Superior temporal gyrus (tissue), 1 donor: ENCODE data around the gene ERCC6.

Experiments used
- DNase-seq: peaks from one replicate; pipeline ENCODE4 v3.0.0-alpha.2; 2016; ENCODE audit errors: extremely low spot score

The ERCC6 gene

GRCh38 chr10:49549640-49550346, 10.9 kb upstream of the ERCC6 start:
- no peak for DNase-seq

GRCh38 chr10:49543604-49544003, 4.7 kb upstream of the ERCC6 start:
- no peak for DNase-seq

- no peak for DNase-seq
Measured at GRCh38 chr10:49542353-49542752, 3.4 kb upstream of the ERCC6 start.

GRCh38 chr10:49541762-49542161, 2.8 kb upstream of the ERCC6 start:
- DNase-seq: no peak

GRCh38 chr10:49540056-49540797, 1.3 kb upstream of the ERCC6 start:
- DNase-seq: no peak

GRCh38 chr10:49539320-49539885, 482 bp upstream of the ERCC6 start:
- peak; percentile 52 for DNase-seq

GRCh38 chr10:49534670-49535381, 4.1 kb downstream of the ERCC6 start:
- no peak for DNase-seq

- no peak for DNase-seq
Measured at GRCh38 chr10:49532461-49532860, 6.5 kb downstream of the ERCC6 start.

- DNase-seq: no peak
Measured at GRCh38 chr10:49528977-49529506, 9.9 kb downstream of the ERCC6 start.

GRCh38 chr10:49527850-49528249, 11.1 kb downstream of the ERCC6 start:
- DNase-seq: no peak

- DNase-seq: no peak
Measured at GRCh38 chr10:49527061-49527460, 11.9 kb downstream of the ERCC6 start.

GRCh38 chr10:49526619-49527018, 12.3 kb downstream of the ERCC6 start:
- no peak for DNase-seq

GRCh38 chr10:49524496-49524895, 14.4 kb downstream of the ERCC6 start:
- no peak for DNase-seq

- no peak for DNase-seq
Measured at GRCh38 chr10:49523301-49523700, 15.6 kb downstream of the ERCC6 start.

- no peak for DNase-seq
Measured at GRCh38 chr10:49521062-49521461, 17.9 kb downstream of the ERCC6 start.

- no peak for DNase-seq
Measured at GRCh38 chr10:49520122-49520775, 18.7 kb downstream of the ERCC6 start.

GRCh38 chr10:49519717-49520116, 19.2 kb downstream of the ERCC6 start:
- DNase-seq: no peak

GRCh38 chr10:49518982-49519578, 19.8 kb downstream of the ERCC6 start:
- peak; percentile 76 for DNase-seq

GRCh38 chr10:49518566-49518965, 20.4 kb downstream of the ERCC6 start:
- no peak for DNase-seq

- no peak for DNase-seq
Measured at GRCh38 chr10:49516216-49516970, 22.5 kb downstream of the ERCC6 start.
